Stimulated activated naive CD8-positive, alpha-beta T cell treated with anti-CD3 and anti-CD28 coated beads, Interleukin-15, amount 100 ng/mL, for 72 hours (primary cell): Measurements from ENCODE around the gene NSD2.
"Not testable (repeated sequence)": the region's sequence is repeated elsewhere in the genome, so short reads cannot be mapped to it uniquely, and the experiment has no call there.

Experiments
- ATAC-seq: fragments of 150-1000 bp; cut with Tn5 transposase; 2 replicates; pipeline ENCODE4 v1.10.0; 2021; ENCODE audit warnings: mild to moderate bottlenecking, moderate library complexity
- DNase-seq, 2 donors: peaks; one replicate each; pipeline ENCODE4 v3.0.0; 2021 to 2022
- H3K27ac Mint-ChIP-seq, 2 donors: one replicate each; pipeline ENCODE4 v1.8.0; 2022; ENCODE audit warnings: mild to moderate bottlenecking in 2 of 2, mixed read lengths in 2 of 2, moderate library complexity in 2 of 2
- H3K27me3 Mint-ChIP-seq: one replicate; pipeline ENCODE4 v1.8.0; 2022; ENCODE audit warnings: mixed read lengths
- H3K4me1 Mint-ChIP-seq: one replicate; pipeline ENCODE4 v1.8.0; 2022; ENCODE audit warnings: mild to moderate bottlenecking, mixed read lengths
- H3K4me3 Mint-ChIP-seq, 2 donors: one replicate each; pipeline ENCODE4 v1.8.0; 2022; ENCODE audit warnings: mild to moderate bottlenecking in 2 of 2, mixed read lengths in 2 of 2, moderate library complexity in 1 of 2
- H3K9me3 Mint-ChIP-seq, 2 donors: one replicate each; pipeline ENCODE4 v1.8.0; 2022; ENCODE audit warnings: mixed read lengths in 2 of 2

The NSD2 gene

DNA sequence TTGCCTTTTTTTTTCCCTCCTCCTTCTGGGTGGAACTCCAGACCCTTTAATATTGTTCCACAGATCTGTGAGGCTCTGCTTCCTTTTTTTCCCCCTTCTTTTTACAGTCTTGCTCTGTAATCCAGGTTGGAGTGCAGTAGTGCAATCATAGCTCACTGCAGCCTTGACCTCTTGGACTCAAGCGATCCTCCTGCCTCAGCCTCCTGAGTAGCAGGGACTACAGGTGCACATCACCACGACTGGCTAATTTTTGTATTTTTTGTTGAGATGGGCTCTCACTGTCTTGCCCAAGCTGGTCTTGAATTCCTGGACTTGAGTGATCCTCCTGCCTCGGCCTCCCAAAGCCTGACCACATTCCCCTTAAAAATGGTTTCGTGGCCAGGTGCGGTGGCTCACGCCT is 26.8 kb downstream of the NSD2 start:
- Mint-ChIP-seq H3K9me3 (no peaks in the 10 kb centered on the region), H3K27ac (no peak overlapping the region), H3K4me1 (peaks cover 34% of the 10 kb centered on the region), H3K27me3 (no peaks in the 10 kb centered on the region), H3K4me3 (no peak overlapping the region)
- ATAC-seq (no peak), DNase-seq (no peak)

DNA sequence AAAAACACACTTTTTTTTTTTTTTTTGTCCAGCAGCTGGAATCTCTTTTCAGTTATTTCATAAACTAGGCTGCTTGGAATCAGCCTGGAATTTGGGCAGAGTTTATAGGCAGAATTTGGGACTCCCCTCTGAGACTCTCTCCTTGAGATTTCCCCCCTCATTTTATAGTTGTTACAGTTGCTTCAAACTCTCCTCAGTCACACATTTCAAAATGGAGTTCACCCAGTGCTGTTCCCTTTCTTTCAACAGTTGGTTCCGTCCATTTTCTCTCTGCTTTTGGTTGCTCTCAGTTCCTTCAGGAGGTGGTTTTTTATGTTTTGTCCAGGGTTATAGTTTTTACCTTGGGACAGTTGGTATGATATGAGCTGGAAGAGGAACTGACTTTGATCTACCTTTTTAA is 27.5 kb downstream of the NSD2 start:
- DNase-seq (no peak), ATAC-seq (peak; percentile 7)
- Mint-ChIP-seq H3K27ac (no peak overlapping the region), H3K27me3 (no peaks in the 10 kb centered on the region), H3K4me3 (no peak overlapping the region), H3K4me1 (peaks cover 34% of the 10 kb centered on the region), H3K9me3 (no peaks in the 10 kb centered on the region)

DNA sequence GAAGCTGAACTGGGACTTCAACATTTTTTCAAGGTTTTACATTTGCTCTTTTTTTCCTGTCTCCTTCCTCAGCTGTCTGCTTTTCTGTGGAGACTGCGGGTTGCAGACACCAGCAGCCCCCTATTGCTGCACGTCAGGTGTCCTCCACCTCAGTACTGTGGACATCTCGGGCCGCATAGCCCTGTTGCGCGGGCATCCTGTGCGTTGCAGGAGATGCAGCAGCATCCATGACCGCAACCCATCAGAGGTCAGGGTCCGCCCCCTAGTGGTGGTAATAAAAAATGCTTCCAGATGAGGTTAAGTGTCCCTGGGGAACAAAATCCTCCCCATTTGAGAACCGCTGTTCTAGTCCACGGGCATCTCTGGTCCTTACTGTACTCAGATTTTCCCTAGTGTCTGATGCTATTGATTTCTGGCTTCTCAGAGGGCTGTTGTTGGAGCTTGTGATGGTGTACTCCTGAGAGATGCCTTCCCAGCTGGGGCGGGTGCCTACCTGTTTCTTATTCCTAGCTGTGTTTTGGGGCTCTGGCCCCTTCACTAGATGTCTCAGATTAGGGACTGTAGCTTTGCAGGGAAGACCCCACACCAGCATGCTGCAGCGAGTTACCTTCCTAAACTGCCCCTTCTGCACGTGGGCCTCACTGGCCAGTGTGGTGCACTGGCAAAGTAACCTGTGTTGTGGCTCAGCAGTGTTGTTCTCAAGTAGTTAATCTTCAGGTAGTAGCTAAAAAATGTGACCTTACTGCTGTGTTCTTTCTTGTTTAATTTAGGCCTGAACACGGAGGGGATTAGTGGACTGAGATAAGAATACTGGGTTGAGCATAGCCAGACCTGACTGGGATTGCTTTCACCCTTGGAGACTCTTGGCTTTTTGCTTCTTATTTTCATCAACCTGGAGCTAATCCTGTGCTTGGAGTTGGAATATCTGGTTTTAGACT is 28.2 kb downstream of the NSD2 start:
- Mint-ChIP-seq H3K27ac (peak overlapping the region in 1 of 2 donors; percentile 48), H3K9me3 (no peaks in the 10 kb centered on the region), H3K4me1 (peaks cover 35% of the 10 kb centered on the region), H3K4me3 (no peak overlapping the region), H3K27me3 (no peaks in the 10 kb centered on the region)
- ATAC-seq = peak; percentile 96
- DNase-seq = peak; percentile 68 to 75

DNA sequence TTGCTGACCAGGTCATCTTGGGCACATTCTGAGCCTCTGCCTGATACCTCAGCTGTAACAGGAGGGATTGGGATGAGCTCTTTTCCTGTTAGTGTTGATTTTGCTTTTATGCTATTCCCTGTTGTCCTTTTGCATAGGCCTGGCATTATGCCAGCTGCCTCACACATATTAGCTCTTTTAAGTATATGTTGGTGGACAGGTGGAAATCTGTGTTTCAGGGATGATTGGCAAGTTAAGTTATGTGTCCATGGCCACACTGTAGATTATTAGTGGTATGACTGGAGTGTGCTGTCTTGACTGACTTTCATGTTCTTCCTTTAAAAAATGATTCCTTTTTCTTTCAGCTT is 28.9 kb downstream of the NSD2 start:
- Mint-ChIP-seq H3K27ac (no peak overlapping the region), H3K4me3 (no peak overlapping the region), H3K4me1 (peaks cover 41% of the 10 kb centered on the region), H3K27me3 (no peaks in the 10 kb centered on the region), H3K9me3 (no peaks in the 10 kb centered on the region)
- ATAC-seq = no peak
- no peak for DNase-seq

DNA sequence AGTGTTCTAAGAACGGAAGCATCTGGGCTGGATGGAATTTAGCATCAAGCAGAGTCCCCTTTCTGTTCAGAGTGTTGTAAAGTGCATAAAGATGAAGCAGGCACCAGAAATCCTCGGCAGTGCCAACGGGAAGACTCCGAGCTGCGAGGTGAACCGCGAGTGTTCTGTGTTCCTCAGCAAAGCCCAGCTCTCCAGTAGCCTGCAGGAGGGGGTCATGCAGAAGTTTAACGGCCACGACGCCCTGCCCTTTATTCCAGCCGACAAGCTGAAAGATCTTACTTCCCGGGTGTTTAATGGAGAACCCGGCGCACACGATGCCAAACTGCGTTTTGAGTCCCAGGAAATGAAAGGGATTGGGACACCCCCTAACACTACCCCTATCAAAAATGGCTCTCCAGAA is 29.4 kb downstream of the NSD2 start:
- Mint-ChIP-seq H3K27me3 (no peaks in the 10 kb centered on the region), H3K4me1 (peaks cover 43% of the 10 kb centered on the region), H3K9me3 (no peaks in the 10 kb centered on the region), H3K4me3 (no peak overlapping the region), H3K27ac (no peak overlapping the region)
- ATAC-seq (no peak), DNase-seq (no peak)

DNA sequence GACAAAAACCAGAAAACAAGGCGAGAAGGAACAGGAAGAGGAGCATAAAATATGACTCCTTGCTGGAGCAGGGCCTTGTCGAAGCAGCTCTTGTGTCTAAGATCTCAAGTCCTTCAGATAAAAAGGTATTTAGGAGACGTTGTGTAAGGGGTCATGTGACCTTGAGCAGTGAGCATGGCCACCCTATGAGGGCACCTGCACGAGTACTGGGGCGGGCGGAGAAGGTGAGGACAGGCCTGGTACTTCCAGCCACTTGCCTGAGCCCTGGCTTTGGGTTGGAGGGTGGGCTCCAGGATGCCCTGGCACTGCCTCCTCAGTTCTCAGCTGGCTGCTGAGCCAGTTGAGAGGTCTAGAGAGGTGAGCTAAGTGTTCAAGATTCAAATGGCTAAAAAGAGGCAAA is 29.9 kb downstream of the NSD2 start:
- H3K27ac Mint-ChIP-seq = no peak overlapping the region
- peaks cover 45% of the 10 kb centered on the region for H3K4me1 Mint-ChIP-seq
- ATAC-seq = no peak

DNA sequence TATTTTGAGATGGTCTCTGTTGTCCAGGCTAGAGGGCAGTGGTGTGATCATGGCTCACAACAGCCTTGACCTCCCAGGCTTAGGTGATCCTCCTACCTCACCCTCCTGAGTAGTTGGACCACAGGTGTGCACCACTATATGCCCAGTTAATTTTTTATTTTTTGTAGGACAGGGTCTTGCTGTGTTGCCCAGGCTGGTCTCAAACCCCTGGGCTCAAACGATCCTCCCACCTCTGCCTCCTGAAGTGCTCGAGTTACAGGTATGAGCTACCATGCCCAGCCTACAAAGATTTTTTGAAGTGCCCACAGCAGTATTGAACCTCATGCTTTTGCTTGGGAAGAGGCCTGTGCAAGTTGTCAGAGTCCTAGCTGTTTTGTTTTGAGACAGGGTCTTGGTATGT is 31.1 kb downstream of the NSD2 start:
- DNase-seq (no peak), ATAC-seq (no peak)
- Mint-ChIP-seq H3K27ac (no peak overlapping the region), H3K9me3 (no peaks in the 10 kb centered on the region), H3K4me1 (peaks cover 50% of the 10 kb centered on the region), H3K27me3 (no peaks in the 10 kb centered on the region), H3K4me3 (no peak overlapping the region)

More for the DNA sequence above, 29.9 kb downstream of the NSD2 start:
- no peak for DNase-seq
- no peaks in the 10 kb centered on the region for H3K27me3 Mint-ChIP-seq
- H3K9me3 Mint-ChIP-seq = no peaks in the 10 kb centered on the region
- H3K4me3 Mint-ChIP-seq = no peak overlapping the region

DNA sequence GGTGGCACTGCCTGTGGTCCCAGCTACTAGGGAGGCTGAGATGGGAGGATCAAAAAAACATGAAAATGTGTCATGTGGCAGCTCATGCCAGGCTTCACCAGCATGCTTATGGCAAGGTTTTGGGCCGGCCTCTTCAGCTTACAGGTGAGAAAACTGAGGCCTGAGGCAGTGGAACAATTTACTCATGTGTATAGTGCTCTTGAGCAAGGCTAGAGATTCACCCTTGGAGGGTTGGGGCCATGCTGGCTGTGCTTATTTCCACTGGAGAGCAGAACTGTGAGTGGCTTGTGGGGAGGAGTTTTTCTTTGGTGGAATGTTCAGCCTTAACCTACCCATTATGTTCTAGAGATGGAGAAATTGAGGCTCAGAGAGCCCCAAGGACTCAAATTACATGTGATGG is 31.8 kb downstream of the NSD2 start:
- H3K27ac Mint-ChIP-seq = peak overlapping the region in 1 of 2 donors; percentile 75
- H3K4me1 Mint-ChIP-seq = peaks cover 50% of the 10 kb centered on the region
- no peaks in the 10 kb centered on the region for H3K27me3 Mint-ChIP-seq
- no peak overlapping the region for H3K4me3 Mint-ChIP-seq
- no peak for DNase-seq
- ATAC-seq = no peak
- H3K9me3 Mint-ChIP-seq = no peaks in the 10 kb centered on the region

DNA sequence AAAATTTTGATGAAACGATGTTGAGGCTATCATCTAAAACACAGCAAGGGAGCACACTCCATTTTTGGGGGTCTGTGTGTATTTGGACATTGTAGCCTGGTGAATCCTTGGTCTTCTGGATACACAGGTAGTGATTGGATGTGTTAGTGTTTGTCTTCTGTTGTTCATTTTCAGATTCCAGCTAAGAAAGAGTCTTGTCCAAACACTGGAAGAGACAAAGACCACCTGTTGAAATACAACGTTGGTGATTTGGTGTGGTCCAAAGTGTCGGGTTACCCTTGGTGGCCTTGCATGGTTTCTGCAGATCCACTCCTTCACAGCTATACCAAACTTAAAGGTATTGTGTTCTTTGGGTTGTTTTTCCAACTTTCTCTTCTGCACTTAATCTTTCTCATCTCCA is 32.8 kb downstream of the NSD2 start:
- ATAC-seq = no peak
- peaks cover 45% of the 10 kb centered on the region for H3K4me1 Mint-ChIP-seq
- no peak overlapping the region for H3K27ac Mint-ChIP-seq
- no peaks in the 10 kb centered on the region for H3K9me3 Mint-ChIP-seq
- no peak for DNase-seq
- no peaks in the 10 kb centered on the region for H3K27me3 Mint-ChIP-seq
- no peak overlapping the region for H3K4me3 Mint-ChIP-seq

DNA sequence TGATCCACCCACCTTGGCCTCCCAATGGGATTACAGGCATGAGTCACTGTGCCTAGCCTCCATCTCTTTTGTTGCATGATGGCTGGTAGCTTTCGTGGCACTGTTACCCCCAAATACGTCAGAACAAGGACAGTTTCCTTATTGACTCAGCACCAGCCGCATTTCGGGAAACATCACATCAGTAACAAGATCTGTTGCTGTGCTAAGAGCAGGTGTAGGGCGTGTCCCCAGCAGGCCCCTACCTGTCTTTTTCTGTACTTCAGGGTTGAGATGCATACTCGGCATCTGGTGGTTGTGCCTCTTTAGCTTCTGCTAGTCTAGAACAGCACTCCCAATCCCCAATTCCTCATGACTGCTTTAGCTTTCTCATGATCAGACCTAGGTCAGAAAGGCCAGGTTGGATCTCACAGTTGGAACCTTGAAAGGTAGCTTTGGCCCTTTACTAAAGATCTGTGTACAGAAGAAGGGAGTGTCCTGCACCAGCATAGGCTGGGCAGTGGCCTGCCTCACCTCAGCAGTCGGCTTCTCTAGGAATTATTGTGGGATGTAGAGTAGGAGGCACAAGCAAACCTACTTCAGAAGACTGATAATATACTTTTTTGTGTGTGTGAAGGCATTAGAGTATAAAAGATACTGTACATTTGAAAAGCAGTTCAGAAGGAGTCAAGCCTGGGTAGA is 36.8 kb downstream of the NSD2 start:
- no peaks in the 10 kb centered on the region for H3K27me3 Mint-ChIP-seq
- no peak overlapping the region for H3K4me3 Mint-ChIP-seq
- no peak for ATAC-seq
- H3K9me3 Mint-ChIP-seq = no peaks in the 10 kb centered on the region
- peaks cover 42% of the 10 kb centered on the region for H3K4me1 Mint-ChIP-seq
- no peak for DNase-seq
- peak overlapping the region in 1 of 2 donors; percentile 10 for H3K27ac Mint-ChIP-seq

DNA sequence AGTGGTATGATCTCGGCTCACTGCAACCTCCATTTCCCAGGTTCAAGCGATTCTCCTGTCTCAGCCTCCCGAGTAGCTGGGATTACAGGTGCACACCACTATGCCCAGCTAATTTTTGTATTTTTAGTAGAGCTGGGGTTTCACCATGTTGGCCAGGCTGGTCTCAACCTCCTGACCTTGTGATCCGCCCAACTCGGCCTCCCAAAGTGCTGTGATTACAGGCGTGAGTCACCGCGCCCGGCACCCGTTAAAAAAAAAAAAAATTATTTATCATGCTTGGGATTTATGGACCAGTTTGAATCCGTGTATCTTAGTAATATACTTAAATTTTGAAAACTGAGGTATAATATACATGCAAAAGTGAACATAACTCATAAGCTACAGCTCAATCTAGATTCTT is 38.5 kb downstream of the NSD2 start:
- not testable (repeated sequence) for H3K9me3 Mint-ChIP-seq, H3K4me3 Mint-ChIP-seq, DNase-seq, H3K27me3 Mint-ChIP-seq, ATAC-seq, H3K27ac Mint-ChIP-seq
- H3K4me1 Mint-ChIP-seq = peaks cover 39% of the 10 kb centered on the region

DNA sequence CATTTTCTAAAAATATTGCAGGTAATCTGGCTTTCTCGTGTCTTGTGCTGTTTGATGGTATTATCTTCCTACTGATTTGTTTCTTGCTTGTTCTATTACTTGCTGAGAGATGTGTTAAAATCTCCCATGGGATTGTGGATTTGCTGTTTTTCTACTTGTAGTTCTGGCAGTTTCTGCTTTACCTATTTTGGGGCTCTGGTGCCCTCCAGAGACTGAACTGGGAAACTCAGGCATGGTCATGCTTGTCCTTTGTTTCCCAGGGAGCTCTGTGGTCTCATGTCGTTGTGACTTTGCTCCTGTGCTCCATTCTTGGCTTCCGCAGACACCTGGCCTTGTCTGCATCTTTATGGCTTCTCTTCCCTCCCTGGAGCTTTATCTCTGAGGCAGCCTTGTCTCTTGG is 39.5 kb downstream of the NSD2 start:
- Mint-ChIP-seq H3K9me3 (no peaks in the 10 kb centered on the region), H3K4me1 (peaks cover 29% of the 10 kb centered on the region), H3K27ac (no peak overlapping the region), H3K4me3 (no peak overlapping the region), H3K27me3 (no peaks in the 10 kb centered on the region)
- DNase-seq = no peak
- ATAC-seq = no peak

DNA sequence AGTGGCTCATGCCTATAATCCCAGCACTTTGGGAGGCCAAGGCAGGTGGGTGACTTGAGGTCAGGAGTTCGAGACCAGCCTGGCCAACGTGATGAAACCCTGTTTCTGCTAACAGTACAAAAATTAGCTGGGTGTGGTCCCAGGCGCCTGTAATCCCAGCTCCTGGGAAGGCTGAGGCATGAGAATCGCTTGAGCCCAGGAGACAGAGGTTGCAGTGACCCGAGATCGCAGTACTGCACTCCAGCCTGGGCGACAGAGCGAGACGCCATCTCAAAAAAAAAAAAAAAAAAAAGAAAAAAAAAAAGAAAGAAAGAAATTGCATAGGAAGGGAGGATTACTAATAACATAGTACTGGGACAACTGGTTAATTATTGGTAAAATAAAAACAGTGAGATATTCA is 40.1 kb downstream of the NSD2 start:
- DNase-seq, H3K27me3 Mint-ChIP-seq, H3K4me3 Mint-ChIP-seq, H3K9me3 Mint-ChIP-seq, H3K27ac Mint-ChIP-seq, ATAC-seq: not testable (repeated sequence)
- H3K4me1 Mint-ChIP-seq = peaks cover 28% of the 10 kb centered on the region

DNA sequence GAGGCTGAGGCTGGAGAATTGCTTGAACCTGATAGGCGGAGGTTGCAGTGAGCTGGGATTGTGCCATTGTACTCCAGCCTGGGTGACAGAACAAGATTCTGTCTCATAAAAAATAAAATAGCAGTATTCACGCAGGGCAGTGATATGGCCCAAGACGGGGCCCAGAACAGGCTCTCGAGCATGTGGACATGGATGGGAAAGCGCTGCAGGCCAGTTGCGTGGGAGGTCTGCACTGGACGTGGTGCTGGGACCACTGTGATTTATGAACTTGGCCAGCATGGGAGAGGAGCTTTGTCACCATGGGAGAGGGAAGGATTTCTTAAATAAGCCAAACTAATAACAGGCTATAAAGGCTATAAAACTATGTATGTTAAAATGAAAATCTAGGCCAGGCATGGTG is 51.6 kb downstream of the NSD2 start:
- ATAC-seq (no peak), DNase-seq (no peak)
- no peaks in the 10 kb centered on the region for H3K9me3 Mint-ChIP-seq
- H3K4me3 Mint-ChIP-seq = no peak overlapping the region
- H3K27ac Mint-ChIP-seq = no peak overlapping the region
- H3K4me1 Mint-ChIP-seq = no peaks in the 10 kb centered on the region
- H3K27me3 Mint-ChIP-seq = no peaks in the 10 kb centered on the region

DNA sequence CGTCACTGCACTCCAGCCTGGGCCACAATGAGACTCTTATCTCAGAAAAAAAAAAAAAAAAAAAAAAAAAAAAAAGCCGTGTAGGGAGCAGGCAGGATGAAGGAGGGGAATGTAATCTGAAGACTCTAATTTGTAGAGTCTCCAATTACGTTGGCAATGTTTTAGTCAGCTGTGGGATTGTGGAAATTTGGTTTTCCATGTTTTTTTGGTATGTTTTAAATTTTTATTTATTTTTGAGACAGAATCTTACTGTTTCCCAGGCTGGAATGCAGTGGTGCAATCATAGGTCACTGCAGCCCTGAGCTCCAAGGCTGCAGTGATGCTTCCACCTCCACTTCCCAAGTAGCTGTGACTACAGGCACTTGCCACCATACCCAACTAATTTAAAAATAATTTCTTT is 56.5 kb downstream of the NSD2 start:
- no peak overlapping the region for H3K4me3 Mint-ChIP-seq
- ATAC-seq (no peak), DNase-seq (no peak)
- H3K27ac Mint-ChIP-seq = no peak overlapping the region
- peaks cover 11% of the 10 kb centered on the region for H3K4me1 Mint-ChIP-seq
- no peaks in the 10 kb centered on the region for H3K9me3 Mint-ChIP-seq
- no peaks in the 10 kb centered on the region for H3K27me3 Mint-ChIP-seq
